ENCODE measurements around the gene PABPN1L. TPM values are rescaled to one million over a fixed set of nuclear protein-coding genes. Genes with fewer than 3 reads are reported as not detected.

Gene PABPN1L
- total and polyA plus RNA-seq, 2 of the 13 experiments (the other 11 are each of a cell fraction or from before 2014, with no cell fraction given): not detected

DNA sequence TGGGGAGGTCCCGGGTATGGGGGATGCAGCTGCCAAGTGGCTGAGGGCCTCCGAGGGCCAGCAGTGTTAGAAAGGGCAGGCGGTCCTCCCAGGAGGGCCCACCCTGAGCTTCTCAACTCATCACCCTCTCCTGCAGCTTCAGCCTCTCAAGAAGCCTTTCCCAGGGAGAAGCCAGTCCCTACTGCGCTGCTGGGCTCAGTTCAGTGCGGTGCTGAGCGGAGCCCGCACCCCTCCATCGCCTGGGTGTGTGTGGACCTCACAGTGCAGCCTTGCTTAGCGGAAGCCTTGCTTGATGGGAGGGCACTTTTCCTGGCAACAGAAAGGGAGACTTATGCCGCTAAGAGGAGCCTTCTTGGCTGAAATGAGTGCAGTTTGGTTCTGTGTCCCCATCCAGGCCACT, 51.2 kb downstream of the PABPN1L start:
- Histone ChIP-seq H3K27me3 (ENCODE audit: control insufficient read depth in 1 of 2, insufficient read depth in 2 of 2, low read length in 2 of 2) (peaks cover 0 to 5% of the 10 kb centered on the region in 2 experiments; a peak in 1 of 5 replicates), H3K9ac (ENCODE audit: insufficient read depth, low read depth, low read length) (no peak overlapping the region), H4K20me1 (ENCODE audit: insufficient read depth, low read length) (peaks cover 10% of the 10 kb centered on the region; the same call in 1 of the 2 replicates), H3K36me3 (replicated peaks in 1 of 2; ENCODE audit: control insufficient read depth in 1 of 2, insufficient read depth in 2 of 2, low read length in 2 of 2) (peaks cover 0 to under 1% of the 10 kb centered on the region in 2 experiments; a peak in 1 of 5 replicates), H2AFZ (ENCODE audit: low read length) (no peak overlapping the region), H3K4me3 (replicated peaks in 1 of 3; ENCODE audit: insufficient read depth in 1 of 3, low read depth in 2 of 3, low read length in 3 of 3) (no peak overlapping the region), H3K4me2 (ENCODE audit: low read depth, low read length) (no peak overlapping the region), H3K9me3 (ENCODE audit: low read length) (no peaks in the 10 kb centered on the region), H3K79me2 (ENCODE audit: insufficient read depth, low read length) (peaks cover 12% of the 10 kb centered on the region), H3K27ac (ENCODE audit: extremely low read length, insufficient read depth, low read length) (no peak overlapping the region), H3K4me1 (ENCODE audit: insufficient read depth, low read length) (peaks cover 38% of the 10 kb centered on the region)
- FAIRE-seq: no peak
- POLR2A ChIA-PET: no interaction called here
- 59% methylated on average over 5 of the region's 10 CpGs for WGBS (ENCODE audit: low lambda C conversion rate)
- CTCF ChIA-PET (ENCODE audit: low intra/inter-chr PET ratio, low total read pairs): interaction anchor here (1.2 to 2.1 kb wide), 2 partner anchors 42 to 352 kb away, joined by 4 to 11 read pairs; partner anchors contain the start of genes GALNS and TRAPPC2L
- intact Hi-C loops (cut with micrococcal nuclease; ENCODE audit: unreplicated experiment): loop anchor here (5.0 kb wide), 2 partner anchors 42 to 352 kb away; partner anchors contain the start of genes GALNS and TRAPPC2L
- no peak for DNase-seq (ENCODE audit: low spot score)
- in situ Hi-C loops (cut with HindIII; ENCODE audit: extremely low pct_ligation_motif_present, low pct_unique_long_range_greater_than_20kb): loop anchor here (5.0 kb wide), 1 partner anchor 352 kb away; no protein-coding TSS in a partner anchor
- TF ChIP-seq GZF1 (CRISPR knock-in tag; IDR thresholded peaks at IDR 0.05): no peak
- TF ChIP-seq, protein P1, sequence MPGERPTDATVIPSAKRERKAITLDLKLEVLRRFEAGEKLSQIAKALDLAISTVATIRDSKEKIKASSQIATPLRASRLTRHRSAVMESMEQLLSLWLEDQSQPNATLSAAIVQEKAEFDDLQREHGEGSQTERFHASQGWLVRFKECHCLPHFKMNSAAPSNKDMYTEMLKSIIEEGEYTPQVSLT (CRISPR knock-in tag; IDR thresholded peaks at IDR 0.05; ENCODE audit: borderline replicate concordance, low read depth): no peak
- TF ChIP-seq ZNF839 (CRISPR knock-in tag; IDR thresholded peaks at IDR 0.05; ENCODE audit: borderline replicate concordance): no peak
- TF ChIP-seq ZNF749 (CRISPR knock-in tag; IDR thresholded peaks at IDR 0.05; ENCODE audit: borderline replicate concordance): no peak
- TF ChIP-seq ZNF33B (CRISPR knock-in tag; IDR thresholded peaks at IDR 0.05): no peak
- no peak for TF ChIP-seq RFX1 (IDR thresholded peaks at IDR 0.05)
- TF ChIP-seq MTA1 (CRISPR knock-in tag; IDR thresholded peaks at IDR 0.05; ENCODE audit: borderline replicate concordance): 0 out of 2 replicates have a peak, but pooled peaks have one; percentile 24
- peak; percentile 43; the same call in 1 of the 2 replicates for TF ChIP-seq HES4 (CRISPR knock-in tag; IDR thresholded peaks at IDR 0.05; ENCODE audit: borderline replicate concordance)
- no peak for TF ChIP-seq ZNF225 (CRISPR knock-in tag; IDR thresholded peaks at IDR 0.05)
- no peak for ATAC-seq
- BruUV-seq (replicated peaks): no TSS peak

Data from HepG2 (cell line).